H1 (cell line): ENCODE results near the gene RETREG1. TPM values are rescaled to one million over a fixed set of nuclear protein-coding genes. Genes with fewer than 3 reads are reported as not detected.

Experiments used
- BACH1 ChIP-seq: IDR thresholded peaks from 2 replicates; pipeline ENCODE4 v1.6.1; 2012; ENCODE audit warnings: low read length, improper control_type of control experiment
- CREB1 ChIP-seq: IDR thresholded peaks from 2 replicates; pipeline ENCODE4 v1.6.1; 2012; ENCODE audit warnings: inconsistent platforms
- PHF8 ChIP-seq: fragments of 200-600 bp; sonication (generic); conservative IDR thresholded peaks from 2 replicates; pipeline ENCODE4 v1.7.1; 2012; ENCODE audit warnings: low read depth, mild to moderate bottlenecking, inconsistent platforms, low read length, moderate library complexity
- polyA plus RNA-seq, 7 experiments: library from polyadenylated mRNA; depleted of rRNA in 3 of 7; stranded (reverse) in 5 of 7; unstranded in 2 of 7; fragments of >200 nt in 5 of 7; fragments of 200-250 nt in 2 of 7; gene quantifications; 1 replicate in 5 of 7; 2 replicates in 1 of 7; 4 replicates in 1 of 7; pipeline versions ENCODE4 v1.2.1 to v1.2.3, GENCODE V29; 2011 to 2013; ENCODE audit warnings: missing spikeins in 2 of 7, mixed read lengths in 2 of 7
- total RNA-seq: library from RNA; stranded (reverse); fragmentation: NEBNext Ultra II Directional; extraction: Animal tissue kit (Norgen Biotek cat#: 25700); gene quantifications from 2 replicates; pipeline ENCODE4 v1.2.1, GENCODE V29; 2021

RETREG1 gene
- total and polyA plus RNA-seq, 2 of the 8 experiments (the other 6 are each of a cell fraction or from before 2014, with no cell fraction given) = 0.62 to 1.9 TPM

- TF ChIP-seq PHF8 (no peak), CREB1 (no peak), BACH1 (no peak)
These were observed 76.4 kb downstream of the RETREG1 start (continued) for GRCh38 chr5:16540421-16540820.
